Activated CD4-positive, alpha-beta T cell treated with anti-CD3 and anti-CD28 coated beads, Interleukin-2, amount 10 ng/mL, durations not matched to agents 7 days and 5 days (primary cell): ENCODE data around the gene CHTF18. TPM values are rescaled to one million over a fixed set of nuclear protein-coding genes. Genes with fewer than 3 reads are reported as not detected.

Experiments used
- CTCF ChIA-PET: fragments of 350-600 bp; sonication (Branson Sonifier 250); formaldehyde crosslinking; loops from one replicate; lab custom pipeline; 2021; ENCODE audit warnings: antibody characterized with exemption; lab: Charles Lee
- POLR2A ChIA-PET: fragments of 350-600 bp; sonication (Branson Sonifier 250); formaldehyde crosslinking; loops from one replicate; lab custom pipeline; 2021; ENCODE audit warnings: antibody characterized with exemption; lab: Charles Lee
- DNase-seq: peaks from one replicate; pipeline ENCODE4 v3.0.0-alpha.2; 2020
- H3K27ac Mint-ChIP-seq: one replicate; pipeline ENCODE4 v1.8.0; 2021; ENCODE audit warnings: mild to moderate bottlenecking, moderate library complexity, mixed read lengths
- H3K27me3 Mint-ChIP-seq: one replicate; pipeline ENCODE4 v1.8.0; 2021; ENCODE audit warnings: mixed read lengths
- H3K36me3 Mint-ChIP-seq: one replicate; pipeline ENCODE4 v1.8.0; 2021; ENCODE audit warnings: low read depth, mixed read lengths
- H3K4me1 Mint-ChIP-seq: one replicate; pipeline ENCODE4 v1.8.0; 2021; ENCODE audit warnings: mixed read lengths
- H3K4me3 Mint-ChIP-seq: one replicate; pipeline ENCODE4 v1.8.0; 2021; ENCODE audit warnings: mild to moderate bottlenecking, moderate library complexity, mixed read lengths
- H3K9me3 Mint-ChIP-seq: one replicate; pipeline ENCODE4 v1.8.0; 2021; ENCODE audit warnings: mixed read lengths
- total RNA-seq, 2 experiments: library from RNA; stranded (reverse); gene quantifications; one replicate each; pipeline ENCODE4 v1.2.3, GENCODE V29; 2021

The CHTF18 gene
- total RNA-seq, 2 experiments from 2014 or later: 85.9 to 111 TPM

DNA sequence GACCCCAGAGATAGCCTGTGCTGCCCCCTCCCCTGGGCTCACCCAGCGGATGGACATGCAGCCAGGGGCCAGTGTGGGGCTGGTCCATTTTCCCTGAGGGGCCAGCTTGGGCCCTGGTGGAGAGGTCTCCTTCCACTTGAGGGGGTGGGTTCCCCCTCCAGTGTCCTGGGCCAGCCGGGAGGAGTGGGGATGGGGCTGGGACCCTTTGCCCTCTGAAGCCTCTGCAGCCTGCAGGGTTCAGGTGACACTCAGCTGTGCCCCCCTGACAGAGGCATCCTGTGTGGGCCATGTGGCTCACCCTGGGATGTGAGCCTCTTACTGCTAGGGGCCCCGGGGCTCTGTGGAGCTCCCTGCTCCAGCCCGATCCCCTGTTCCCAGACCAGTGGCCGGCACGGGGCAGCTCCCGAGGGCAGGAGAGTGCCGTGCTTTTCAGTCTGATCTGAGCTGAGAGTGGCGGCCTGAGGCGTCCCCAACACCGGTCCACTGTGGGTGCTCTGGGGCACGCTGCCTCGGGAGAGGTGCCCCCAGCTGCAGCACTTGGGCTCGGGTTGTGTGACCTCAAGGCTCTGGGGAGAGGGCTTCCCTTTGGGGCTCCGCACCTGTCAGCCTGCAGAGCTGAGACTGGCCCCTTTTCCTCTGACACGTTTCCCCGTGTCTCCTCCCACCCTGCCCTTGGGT is 12.6 kb downstream of the CHTF18 start:
- Mint-ChIP-seq H3K27ac (no peak overlapping the region), H3K4me3 (no peak overlapping the region), H3K4me1 (peaks cover under 1% of the 10 kb centered on the region), H3K9me3 (no peaks in the 10 kb centered on the region), H3K27me3 (peaks cover 4% of the 10 kb centered on the region), H3K36me3 (peaks cover 6% of the 10 kb centered on the region)
- ChIA-PET CTCF (interaction anchor here (1.6 kb wide), 1 partner anchor 89 kb away, joined by 4 read pairs; no protein-coding TSS in a partner anchor), POLR2A (interaction anchor here (0.6 kb wide), 1 partner anchor 163 kb away, joined by 4 read pairs; no protein-coding TSS in a partner anchor)
- DNase-seq: no peak

DNA sequence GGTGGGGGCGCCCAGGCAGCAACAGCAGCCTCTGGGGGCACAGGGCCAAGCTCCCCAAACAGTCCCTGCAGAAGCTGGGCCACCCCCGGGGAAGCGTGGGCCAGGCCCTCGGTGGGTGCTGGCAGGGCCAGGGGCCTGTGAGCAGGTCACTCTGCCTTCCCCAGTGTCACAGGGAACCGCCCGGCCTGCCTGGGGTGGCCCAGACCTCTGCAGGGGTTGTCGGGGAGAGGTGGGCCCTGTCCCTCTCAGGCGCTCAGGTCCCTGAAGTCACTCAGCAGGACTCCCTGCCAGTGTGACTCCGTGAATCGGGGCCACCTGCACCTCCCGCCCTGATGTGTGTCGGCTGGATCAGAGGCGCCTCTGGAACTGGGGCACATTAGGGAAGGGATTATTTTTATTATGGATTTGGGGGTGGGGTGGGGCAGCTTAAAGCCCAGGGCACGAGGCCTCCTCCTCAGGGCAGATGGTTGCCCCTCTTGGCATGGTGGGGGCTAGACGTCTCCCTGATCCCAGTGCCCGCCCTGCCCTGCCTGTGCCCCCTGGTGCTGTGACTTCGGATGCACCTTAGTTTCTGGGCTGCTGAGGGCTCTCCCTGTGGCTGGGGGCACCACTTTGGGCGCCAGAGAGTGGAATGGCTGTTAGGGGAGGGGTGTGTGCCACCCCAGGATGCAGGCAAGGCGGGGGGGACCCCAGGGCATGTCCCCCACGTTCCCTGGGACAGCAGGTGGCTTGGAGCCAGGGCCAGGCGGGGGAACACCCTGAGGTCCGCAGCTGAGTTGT is 13.4 kb downstream of the CHTF18 start:
- ChIA-PET CTCF (interaction anchor here (1.6 kb wide), 1 partner anchor 89 kb away, joined by 4 read pairs; no protein-coding TSS in a partner anchor), POLR2A (no interaction called here)

GRCh38 chr16:802461-802860 is 14.0 kb downstream of the CHTF18 start:
- CTCF ChIA-PET: no interaction called here
- peaks cover 4% of the 10 kb centered on the region for H3K27me3 Mint-ChIP-seq
- peaks cover 2% of the 10 kb centered on the region for H3K4me1 Mint-ChIP-seq
- H3K27ac Mint-ChIP-seq: no peak overlapping the region
- H3K36me3 Mint-ChIP-seq: peaks cover 3% of the 10 kb centered on the region
- DNase-seq: no peak
- no peaks in the 10 kb centered on the region for H3K9me3 Mint-ChIP-seq
- POLR2A ChIA-PET: no interaction called here
- H3K4me3 Mint-ChIP-seq: no peak overlapping the region

More for the DNA sequence above, 13.4 kb downstream of the CHTF18 start:
- Mint-ChIP-seq H3K4me3 (no peak overlapping the region), H3K4me1 (peaks cover 2% of the 10 kb centered on the region), H3K9me3 (no peaks in the 10 kb centered on the region), H3K27me3 (peaks cover 4% of the 10 kb centered on the region), H3K27ac (no peak overlapping the region), H3K36me3 (peaks cover 6% of the 10 kb centered on the region)
- no peak for DNase-seq

DNA sequence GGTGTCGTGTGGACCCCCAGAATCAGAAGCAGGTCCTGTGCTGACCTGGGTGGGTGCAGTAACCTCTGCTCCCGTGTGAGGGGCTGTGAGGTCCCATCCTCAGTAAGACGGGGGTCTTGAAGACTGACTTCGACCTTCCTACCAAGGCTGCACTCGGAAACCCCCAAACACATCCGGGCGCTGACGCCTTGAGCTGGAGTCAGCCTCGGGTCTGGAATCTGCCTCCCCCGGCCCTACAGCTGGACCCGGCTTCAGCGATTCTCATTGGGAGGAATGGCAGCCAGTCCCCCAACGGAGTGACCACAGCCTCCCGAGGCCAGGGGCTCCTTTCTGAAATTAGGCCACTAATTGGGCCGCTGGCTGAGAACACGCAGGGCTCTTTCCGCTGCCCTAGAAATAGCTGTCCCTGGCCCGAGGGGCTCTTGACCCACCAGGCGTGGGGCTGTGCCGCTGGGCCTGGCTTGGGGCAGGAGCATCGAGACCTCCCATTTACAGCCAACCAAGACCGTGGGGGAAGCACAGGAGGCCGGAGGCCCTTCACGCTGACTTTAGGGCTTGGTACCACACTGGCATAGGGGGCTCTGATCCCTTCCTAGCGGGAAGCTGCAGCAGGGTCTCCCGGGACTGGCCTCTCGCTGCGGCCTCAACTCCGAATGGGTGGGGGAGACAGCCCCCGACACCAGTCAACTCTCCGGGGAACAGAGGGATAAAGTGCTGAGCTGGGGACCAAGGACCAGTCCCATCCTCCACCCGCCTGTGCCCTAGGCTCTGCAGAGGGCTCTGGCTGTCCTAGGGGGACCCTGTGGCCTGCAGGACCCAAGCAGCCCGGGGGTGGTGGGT is 14.7 kb downstream of the CHTF18 start:
- no peak overlapping the region for H3K4me3 Mint-ChIP-seq
- no peak for DNase-seq
- ChIA-PET POLR2A (no interaction called here), CTCF (interaction anchor here (0.5 kb wide), 1 partner anchor 11 kb away, joined by 3 read pairs; no protein-coding TSS in a partner anchor)
- peaks cover 7% of the 10 kb centered on the region for H3K4me1 Mint-ChIP-seq
- no peak overlapping the region for H3K27ac Mint-ChIP-seq
- H3K36me3 Mint-ChIP-seq: no peaks in the 10 kb centered on the region
- H3K9me3 Mint-ChIP-seq: no peaks in the 10 kb centered on the region
- H3K27me3 Mint-ChIP-seq: peaks cover 4% of the 10 kb centered on the region

GRCh38 chr16:803754-804080 is 15.3 kb downstream of the CHTF18 start:
- Mint-ChIP-seq H3K4me1 (peaks cover 11% of the 10 kb centered on the region), H3K36me3 (no peaks in the 10 kb centered on the region), H3K9me3 (no peaks in the 10 kb centered on the region), H3K27ac (no peak overlapping the region), H3K27me3 (peaks cover 4% of the 10 kb centered on the region), H3K4me3 (no peak overlapping the region)
- DNase-seq: no peak
- ChIA-PET POLR2A (no interaction called here), CTCF (interaction anchor here (0.5 kb wide), 1 partner anchor 11 kb away, joined by 3 read pairs; no protein-coding TSS in a partner anchor)

GRCh38 chr16:804193-805048 is 16.0 kb downstream of the CHTF18 start:
- no peaks in the 10 kb centered on the region for H3K9me3 Mint-ChIP-seq
- H3K4me1 Mint-ChIP-seq: peaks cover 13% of the 10 kb centered on the region
- H3K4me3 Mint-ChIP-seq: no peak overlapping the region
- ChIA-PET CTCF (no interaction called here), POLR2A (no interaction called here)
- H3K36me3 Mint-ChIP-seq: no peaks in the 10 kb centered on the region
- no peak overlapping the region for H3K27ac Mint-ChIP-seq
- DNase-seq: no peak
- peaks cover 2% of the 10 kb centered on the region for H3K27me3 Mint-ChIP-seq

- Mint-ChIP-seq H3K4me1 (peaks cover 15% of the 10 kb centered on the region), H3K36me3 (no peaks in the 10 kb centered on the region), H3K27me3 (peaks cover 2% of the 10 kb centered on the region), H3K4me3 (no peak overlapping the region), H3K27ac (no peak overlapping the region), H3K9me3 (no peaks in the 10 kb centered on the region)
- no peak for DNase-seq
- ChIA-PET POLR2A (no interaction called here), CTCF (no interaction called here)
Observed at GRCh38 chr16:805474-805873, 17.1 kb downstream of the CHTF18 start.

- Mint-ChIP-seq H3K36me3 (no peaks in the 10 kb centered on the region), H3K4me3 (peak overlapping the region; percentile 91), H3K9me3 (no peaks in the 10 kb centered on the region), H3K27me3 (peaks cover 7% of the 10 kb centered on the region), H3K4me1 (peaks cover 15% of the 10 kb centered on the region), H3K27ac (peak overlapping the region; percentile 96)
- CTCF ChIA-PET: interaction anchor here (0.7 to 0.9 kb wide), 2 partner anchors 12 to 286 kb away, joined by 4 to 6 read pairs; no protein-coding TSS in a partner anchor
- DNase-seq: peak; percentile 88
- POLR2A ChIA-PET: interaction anchor here (0.6 kb wide), 1 partner anchor 127 kb away, joined by 4 read pairs; the partner anchor contains the start of gene STUB1
Observed at GRCh38 chr16:807347-808084, 19.1 kb downstream of the CHTF18 start.

- ChIA-PET CTCF (no interaction called here), POLR2A (no interaction called here)
- H3K27me3 Mint-ChIP-seq: peaks cover 11% of the 10 kb centered on the region
- H3K4me1 Mint-ChIP-seq: peaks cover 17% of the 10 kb centered on the region
- H3K9me3 Mint-ChIP-seq: no peaks in the 10 kb centered on the region
- peak overlapping the region; percentile 91 for H3K4me3 Mint-ChIP-seq
- H3K27ac Mint-ChIP-seq: peak overlapping the region; percentile 96
- DNase-seq: no peak
- no peaks in the 10 kb centered on the region for H3K36me3 Mint-ChIP-seq
Observed at GRCh38 chr16:808085-808386, 19.6 kb downstream of the CHTF18 start.

DNA sequence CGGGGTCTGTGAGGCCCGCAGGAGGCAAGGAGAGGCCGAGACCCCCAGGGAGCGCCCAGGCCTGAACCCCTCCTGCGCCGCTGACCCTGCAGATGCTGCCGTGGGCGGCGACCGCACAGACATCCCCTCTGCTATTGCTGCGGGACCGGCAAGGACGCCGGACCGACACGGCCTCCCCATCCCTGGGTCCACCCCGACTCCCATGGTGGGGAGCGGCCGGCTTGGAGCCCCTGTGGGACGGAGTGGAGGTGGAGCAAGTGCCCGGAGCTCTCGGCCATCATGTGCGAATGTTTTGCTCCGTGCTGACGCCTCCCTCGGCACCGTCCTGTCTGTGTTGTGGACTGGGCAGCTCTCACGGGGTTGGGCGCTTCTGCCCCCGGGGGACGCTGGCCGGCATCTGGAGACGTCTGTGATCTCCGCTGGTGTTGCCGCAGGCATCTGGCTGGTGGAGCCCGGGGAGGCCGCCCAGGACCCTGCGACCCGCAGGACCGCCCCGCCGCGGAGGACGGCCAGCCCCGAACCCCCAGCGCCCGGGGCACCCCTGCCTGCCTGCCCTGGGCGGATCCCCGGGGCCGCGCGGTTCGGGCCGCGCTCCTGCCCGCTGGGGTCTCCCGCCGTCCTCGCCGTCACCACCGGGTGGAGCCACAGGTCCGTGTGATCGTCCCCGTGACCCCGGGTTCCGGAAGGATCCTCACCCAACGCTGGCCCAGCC is 24.9 kb downstream of the CHTF18 start:
- Mint-ChIP-seq H3K27me3 (peaks cover 17% of the 10 kb centered on the region), H3K27ac (no peak overlapping the region), H3K4me3 (no peak overlapping the region), H3K9me3 (no peaks in the 10 kb centered on the region), H3K4me1 (peaks cover 9% of the 10 kb centered on the region), H3K36me3 (no peaks in the 10 kb centered on the region)
- CTCF ChIA-PET: no interaction called here
- DNase-seq: peak; percentile 39
- POLR2A ChIA-PET: no interaction called here

DNA sequence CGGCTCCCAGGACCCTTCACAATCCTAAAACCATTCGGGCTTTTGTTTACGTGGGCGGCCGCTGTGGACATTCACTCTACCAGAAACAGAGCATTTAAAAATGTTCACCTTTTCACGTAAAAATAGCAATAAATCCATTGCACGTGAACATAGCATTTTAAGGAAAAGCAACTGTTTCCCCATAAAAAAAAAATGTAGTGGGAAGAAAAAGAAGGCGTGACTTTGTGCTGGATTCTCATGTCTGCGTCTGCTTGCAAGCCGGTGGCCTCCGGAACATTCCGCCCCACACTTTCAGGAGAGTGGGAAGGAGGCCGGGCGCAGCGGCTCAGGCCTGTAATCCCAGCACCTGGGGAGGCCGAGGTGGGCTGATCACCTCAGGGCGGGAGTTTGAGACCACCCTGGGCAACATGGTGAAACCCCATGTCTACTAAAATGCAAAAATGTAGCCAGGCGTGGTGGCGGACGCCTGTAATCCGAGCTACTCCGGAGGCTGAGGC is 25.5 kb downstream of the CHTF18 start:
- Mint-ChIP-seq H3K4me1 (peaks cover 5% of the 10 kb centered on the region), H3K36me3 (no peaks in the 10 kb centered on the region), H3K4me3 (no peak overlapping the region), H3K27me3 (peaks cover 17% of the 10 kb centered on the region), H3K27ac (no peak overlapping the region), H3K9me3 (no peaks in the 10 kb centered on the region)
- POLR2A ChIA-PET: no interaction called here
- no peak for DNase-seq
- CTCF ChIA-PET: no interaction called here
